Stimulated activated CD4-positive, alpha-beta T cell treated with anti-CD3 and anti-CD28 coated beads, TNF-alpha, amount 100 ng/mL, for 4 hours (primary cell): ENCODE results near the gene ZNF143.

ENCODE experiments used
- DNase-seq, 3 experiments: peaks; one replicate each; pipeline ENCODE4 v3.0.0-alpha.2; 2020; ENCODE audit warnings: low read depth in 3 of 3

ZNF143 gene

GRCh38 chr11:9574622-9575259, 113.9 kb downstream of the ZNF143 start:
- DNase-seq, result peak in 1 of 3 experiments; percentile 11

- DNase-seq, result no peak
These were observed 114.7 kb downstream of the ZNF143 start for GRCh38 chr11:9575260-9576240.

- DNase-seq, result no peak
These were observed 116.0 kb downstream of the ZNF143 start for GRCh38 chr11:9576701-9577381.

- DNase-seq, result no peak
These were observed 116.7 kb downstream of the ZNF143 start for GRCh38 chr11:9577556-9577955.
